Left ventricle myocardium inferior (tissue), 1 donor: ENCODE data around the gene CD300A. TPM values are rescaled to one million over a fixed set of nuclear protein-coding genes. Genes with fewer than 3 reads are reported as not detected.

Source experiments
- DNase-seq: peaks from one replicate; pipeline ENCODE4 v3.0.0-alpha.2; 2020
- H3K27ac ChIP-seq: fragments of 200-600 bp; replicated peaks from 2 replicates; pipeline ENCODE4 v1.8.0; 2021
- H3K27me3 ChIP-seq: fragments of 200-600 bp; 2 replicates; pipeline ENCODE4 v1.8.0; 2021; ENCODE audit warnings: low read depth
- H3K36me3 ChIP-seq: fragments of 200-600 bp; 2 replicates; pipeline ENCODE4 v1.8.0; 2021
- H3K4me1 ChIP-seq: fragments of 200-600 bp; 2 replicates; pipeline ENCODE4 v1.8.0; 2021
- H3K4me3 ChIP-seq: fragments of 200-600 bp; 2 replicates; pipeline ENCODE4 v1.8.0; 2021; ENCODE audit warnings: mild to moderate bottlenecking, moderate library complexity
- H3K9me3 ChIP-seq: fragments of 200-600 bp; replicated peaks from 2 replicates; pipeline ENCODE4 v1.8.0; 2021
- CTCF ChIP-seq: fragments of 200-600 bp; IDR thresholded peaks from 2 replicates; pipeline ENCODE4 v1.8.0; 2021; ENCODE audit warnings: antibody characterized with exemption, mild to moderate bottlenecking, borderline replicate concordance
- intact Hi-C: fragments of 100-400 bp; cut with micrococcal nuclease; formaldehyde crosslinking; loops from one replicate; pipeline ENCODE4 v1.11.0; 2022
- total RNA-seq: library from RNA; stranded (reverse); fragmentation: NEBNext Ultra II Directional; extraction: Animal tissue kit (Norgen Biotek cat#: 25700); gene quantifications from one replicate; pipeline ENCODE4 v1.2.1, GENCODE V29; 2021
- donor health status: DM: no; HTN: yes; CAD: no; lungs with severe emphysema.

Gene CD300A
- total RNA-seq, 1 donor from 2014 or later = 1.2 TPM

DNA sequence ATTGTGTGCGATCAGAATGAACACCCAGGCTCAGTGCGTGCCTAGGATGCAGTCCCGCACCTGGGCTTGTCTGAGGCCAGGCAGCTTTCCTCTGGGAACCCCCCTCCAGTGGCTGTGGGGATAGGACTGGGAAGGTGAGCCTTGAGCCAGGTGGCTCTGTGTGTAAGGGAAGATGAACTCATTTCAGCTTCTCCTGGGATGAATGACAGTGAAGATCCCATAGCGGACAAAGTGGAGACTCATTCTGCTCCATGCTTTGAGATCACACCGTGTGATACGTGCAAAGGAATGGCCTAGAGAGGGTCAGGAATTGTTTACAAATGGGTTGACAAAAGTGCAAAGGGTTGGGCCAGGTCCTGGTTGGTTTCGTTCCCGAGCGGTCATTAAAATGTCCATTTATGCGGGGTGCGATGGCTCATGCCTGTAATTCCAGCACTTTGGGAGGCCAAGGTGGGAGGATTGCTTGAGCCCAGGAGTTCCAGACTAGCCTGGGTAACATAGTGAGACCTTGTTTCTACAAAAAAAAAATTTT is 18.7 kb upstream of the CD300A start:
- Histone ChIP-seq H3K36me3 (peaks cover 5% of the 10 kb centered on the region), H3K4me3 (no peak overlapping the region), H3K4me1 (peaks cover 89% of the 10 kb centered on the region), H3K27me3 (no peaks in the 10 kb centered on the region), H3K9me3 (no peaks in the 10 kb centered on the region), H3K27ac (peak overlapping the region; percentile 98)
- DNase-seq = no peak
- intact Hi-C loops = no loop called here
- no peak for TF ChIP-seq CTCF

DNA sequence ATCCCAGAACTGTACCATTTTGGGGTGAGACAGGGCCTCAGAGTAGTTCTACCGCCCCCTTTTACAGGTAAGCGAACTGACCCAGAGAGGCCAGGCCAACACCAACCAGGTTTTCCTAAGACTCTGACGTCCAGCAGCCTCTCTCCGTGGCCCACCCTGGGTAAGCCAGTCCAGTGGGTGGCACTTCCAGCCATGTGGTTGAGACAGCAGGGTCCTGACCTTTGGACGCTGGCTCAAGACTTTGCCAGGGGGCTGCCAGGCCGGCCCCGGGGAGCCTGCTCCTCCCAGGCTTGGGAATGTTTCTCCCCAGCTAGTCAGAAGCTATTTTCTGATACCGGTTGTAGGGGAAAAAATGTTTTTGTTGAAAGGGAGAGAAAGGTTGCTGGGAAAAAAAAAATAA is 17.7 kb upstream of the CD300A start:
- peaks cover 89% of the 10 kb centered on the region for H3K4me1 ChIP-seq
- intact Hi-C loops = no loop called here
- DNase-seq = no peak

GRCh38 chr17:74449306-74449705 is 17.1 kb upstream of the CD300A start:
- DNase-seq = no peak
- Histone ChIP-seq H3K27me3 (no peaks in the 10 kb centered on the region), H3K9me3 (no peaks in the 10 kb centered on the region), H3K4me1 (peaks cover 87% of the 10 kb centered on the region), H3K36me3 (peaks cover 5% of the 10 kb centered on the region), H3K4me3 (no peak overlapping the region), H3K27ac (peak overlapping the region; percentile 98)
- intact Hi-C loops = no loop called here
- no peak for TF ChIP-seq CTCF

More for the DNA sequence above, 17.7 kb upstream of the CD300A start:
- H3K9me3 ChIP-seq = no peaks in the 10 kb centered on the region
- H3K27me3 ChIP-seq = no peaks in the 10 kb centered on the region
- H3K36me3 ChIP-seq = peaks cover 5% of the 10 kb centered on the region
- TF ChIP-seq CTCF = no peak
- H3K27ac ChIP-seq = peak overlapping the region; percentile 98
- no peak overlapping the region for H3K4me3 ChIP-seq

- Histone ChIP-seq H3K4me3 (no peak overlapping the region), H3K4me1 (peaks cover 87% of the 10 kb centered on the region), H3K36me3 (peaks cover 5% of the 10 kb centered on the region), H3K27ac (peak overlapping the region; percentile 98), H3K9me3 (no peaks in the 10 kb centered on the region), H3K27me3 (no peaks in the 10 kb centered on the region)
- no peak for TF ChIP-seq CTCF
- DNase-seq = no peak
- intact Hi-C loops = no loop called here
Observed at GRCh38 chr17:74449773-74450172, 16.7 kb upstream of the CD300A start.

DNA sequence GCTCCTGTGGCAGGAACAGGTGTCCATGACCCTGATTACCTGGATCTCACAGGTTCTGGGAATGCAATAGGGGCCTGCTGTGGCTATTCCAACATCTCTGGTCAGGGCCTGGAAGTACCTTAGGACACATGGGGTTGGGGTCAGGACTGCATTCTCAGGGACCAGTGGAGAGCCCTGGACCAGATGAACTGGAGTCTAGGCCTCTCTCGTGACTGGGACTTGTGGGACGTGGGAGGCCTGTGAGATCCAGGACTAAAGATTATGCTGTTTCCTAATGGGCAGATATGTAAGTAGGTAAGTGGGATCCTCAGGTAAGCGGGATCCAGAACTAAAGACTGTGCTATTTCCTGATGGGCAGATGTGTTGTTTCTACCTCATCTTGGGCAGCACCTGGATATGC is 16.2 kb upstream of the CD300A start:
- intact Hi-C loops = no loop called here
- DNase-seq = no peak
- peaks cover 5% of the 10 kb centered on the region for H3K36me3 ChIP-seq
- no peaks in the 10 kb centered on the region for H3K27me3 ChIP-seq
- H3K9me3 ChIP-seq = no peaks in the 10 kb centered on the region
- H3K27ac ChIP-seq = peak overlapping the region; percentile 98
- H3K4me3 ChIP-seq = no peak overlapping the region
- TF ChIP-seq CTCF = no peak
- peaks cover 87% of the 10 kb centered on the region for H3K4me1 ChIP-seq
